H1 (cell line): Measurements from ENCODE around the gene ARHGEF26. TPM values are rescaled to one million over a fixed set of nuclear protein-coding genes. Genes with fewer than 3 reads are reported as not detected.

Source experiments
- CTCF ChIA-PET: fragments of 300-600 bp; sonication (Branson Sonifier 250); formaldehyde crosslinking; loops from one replicate; lab custom pipeline; 2021; ENCODE audit not compliant: partially characterized antibody; lab: Charles Lee
- POLR2A ChIA-PET: fragments of 300-600 bp; sonication (Branson Sonifier 250); formaldehyde crosslinking; loops from one replicate; lab custom pipeline; 2021; ENCODE audit warnings: inconsistent platforms; ENCODE audit not compliant: partially characterized antibody; lab: Charles Lee
- DNase-seq, 2 experiments: peaks; one replicate each; pipeline versions ENCODE4 v3.0.0 to v3.0.0-alpha.2; 2010 to 2022; ENCODE audit warnings: low spot score in 2 of 2, low read depth in 1 of 2, mixed read lengths in 1 of 2
- FAIRE-seq: peaks from 2 replicates; lab custom pipeline; 2011; peaks lifted over from hg19 to GRCh38; lab: Jason Lieb, UNC
- H2AFZ ChIP-seq: 2 replicates; pipeline ENCODE4 v1.8.1; 2012; ENCODE audit warnings: low read length, inconsistent platforms
- H2AK5ac ChIP-seq: 2 replicates; pipeline ENCODE4 v1.6.1; 2013; ENCODE audit warnings: low read depth, low read length
- H2BK120ac ChIP-seq: replicated peaks from 2 replicates; pipeline ENCODE3; 2013; ENCODE audit warnings: low read depth, low read length, inconsistent platforms
- H2BK12ac ChIP-seq: 2 replicates; pipeline ENCODE4 v1.6.1; 2013; ENCODE audit warnings: low read depth, low read length
- H2BK15ac ChIP-seq: 2 replicates; pipeline ENCODE4 v1.6.1; 2013; ENCODE audit warnings: low read length
- H2BK20ac ChIP-seq: 2 replicates; pipeline ENCODE4 v1.6.1; 2013; ENCODE audit warnings: low read length
- H2BK5ac ChIP-seq: 2 replicates; pipeline ENCODE4 v1.6.1; 2013; ENCODE audit warnings: low read depth, low read length
- H3K14ac ChIP-seq: 2 replicates; pipeline ENCODE4 v1.6.1; 2013; ENCODE audit warnings: inconsistent platforms; ENCODE audit not compliant: insufficient read length
- H3K18ac ChIP-seq: 2 replicates; pipeline ENCODE4 v1.6.1; 2013; ENCODE audit warnings: low read length; ENCODE audit errors: extremely low read depth
- H3K23ac ChIP-seq: 2 replicates; pipeline ENCODE4 v1.6.1; 2013; ENCODE audit warnings: inconsistent platforms; ENCODE audit not compliant: insufficient read length
- H3K23me2 ChIP-seq: 2 replicates; pipeline ENCODE4 v1.6.1; 2013; ENCODE audit warnings: low read depth, low read length
- H3K27ac ChIP-seq: 2 replicates; pipeline ENCODE4 v1.6.1; 2011; ENCODE audit warnings: low read depth, low read length, inconsistent platforms
- H3K27me3 ChIP-seq, 4 experiments: replicated peaks in 1 of 4; 1 replicate in 1 of 4; 2 replicates in 3 of 4; pipeline versions ENCODE4 v1.6.1 to v1.8.1; 2011 to 2013; ENCODE audit warnings: low read length in 3 of 4, mild to moderate bottlenecking in 3 of 4, inconsistent platforms in 2 of 4, mixed read lengths in 2 of 4, moderate library complexity in 1 of 4; ENCODE audit not compliant: control insufficient read depth in 3 of 4, insufficient read depth in 3 of 4; ENCODE audit errors: extremely low read depth in 1 of 4
- H3K36me3 ChIP-seq, 4 experiments: 2 replicates each; pipeline versions ENCODE4 v1.6.1 to v1.8.1; 2011 to 2013; ENCODE audit warnings: mild to moderate bottlenecking in 4 of 4, low read length in 3 of 4, moderate library complexity in 2 of 4, control low read depth in 1 of 4, inconsistent platforms in 1 of 4; ENCODE audit not compliant: insufficient read depth in 4 of 4, control insufficient read depth in 2 of 4
- H3K4ac ChIP-seq: replicated peaks from 2 replicates; pipeline ENCODE3; 2013; ENCODE audit warnings: low read length, low read depth, mixed read lengths, inconsistent platforms; ENCODE audit not compliant: insufficient read length
- H3K4me1 ChIP-seq, 4 experiments: replicated peaks in 1 of 4; 1 replicate in 1 of 4; 2 replicates in 3 of 4; pipeline versions ENCODE4 v1.6.1 to v1.8.1; 2011 to 2013; ENCODE audit warnings: low read length in 3 of 4, inconsistent platforms in 2 of 4, mixed read lengths in 1 of 4; ENCODE audit not compliant: insufficient read depth in 4 of 4, control insufficient read depth in 3 of 4
- H3K4me2 ChIP-seq, 2 experiments: 2 replicates each; pipeline versions ENCODE4 v1.6.1 to v1.8.1; 2011 to 2013; ENCODE audit warnings: low read depth in 2 of 2, low read length in 2 of 2, control low read depth in 1 of 2, inconsistent platforms in 1 of 2, mild to moderate bottlenecking in 1 of 2; ENCODE audit not compliant: insufficient read depth in 1 of 2
- H3K4me3 ChIP-seq, 4 experiments: fragments of 200-600, 300-600 bp in 1 of 4; sonication (generic), shearing (Covaris generic), sonication (Bioruptor Twin) in 1 of 4; 2 replicates each; pipeline versions ENCODE4 v1.5.1 to v1.8.1; 2011 to 2016; ENCODE audit warnings: low read length in 4 of 4, low read depth in 3 of 4, control low read depth in 2 of 4, inconsistent platforms in 2 of 4, mild to moderate bottlenecking in 2 of 4, mixed read lengths in 1 of 4, moderate library complexity in 1 of 4; ENCODE audit not compliant: insufficient read depth in 2 of 4; ENCODE audit errors: extremely low read depth in 1 of 4
- H3K56ac ChIP-seq: replicated peaks from 2 replicates; pipeline ENCODE3; 2013; ENCODE audit warnings: low read depth, mild to moderate bottlenecking, mixed read lengths, low read length, inconsistent platforms; ENCODE audit not compliant: insufficient read length
- H3K79me1 ChIP-seq: 2 replicates; pipeline ENCODE4 v1.6.1; 2013; ENCODE audit warnings: low read depth, low read length, control low read depth
- H3K79me2 ChIP-seq, 2 experiments: 2 replicates each; pipeline versions ENCODE4 v1.6.1 to v1.8.1; 2012 to 2013; ENCODE audit warnings: low read length in 2 of 2, mild to moderate bottlenecking in 2 of 2, inconsistent platforms in 1 of 2; ENCODE audit not compliant: insufficient read depth in 2 of 2, control insufficient read depth in 1 of 2
- H3K9ac ChIP-seq, 4 experiments: replicated peaks in 1 of 4; 1 replicate in 1 of 4; 2 replicates in 3 of 4; pipeline versions ENCODE4 v1.6.1 to v1.8.1; 2011 to 2013; ENCODE audit warnings: low read depth in 3 of 4, low read length in 3 of 4, control low read depth in 2 of 4, mild to moderate bottlenecking in 2 of 4, moderate library complexity in 2 of 4, inconsistent platforms in 1 of 4; ENCODE audit errors: extremely low read depth in 1 of 4
- H3K9me3 ChIP-seq, 2 experiments: 2 replicates each; pipeline versions ENCODE4 v1.6.1 to v1.8.1; 2012 to 2013; ENCODE audit warnings: mild to moderate bottlenecking in 2 of 2, moderate library complexity in 2 of 2, control low read depth in 1 of 2, inconsistent platforms in 1 of 2, low read depth in 1 of 2, low read length in 1 of 2, mixed read lengths in 1 of 2; ENCODE audit not compliant: insufficient read depth in 2 of 2
- H4K20me1 ChIP-seq, 2 experiments: replicated peaks in 1 of 2; 2 replicates each; pipeline versions ENCODE3 to v1.8.1; 2011 to 2013; ENCODE audit warnings: inconsistent platforms in 2 of 2, low read length in 2 of 2, mild to moderate bottlenecking in 1 of 2; ENCODE audit not compliant: insufficient read depth in 2 of 2, control insufficient read depth in 1 of 2
- H4K5ac ChIP-seq: 2 replicates; pipeline ENCODE4 v1.6.1; 2013; ENCODE audit warnings: low read length, low read depth, mixed read lengths, inconsistent platforms; ENCODE audit not compliant: insufficient read length
- H4K8ac ChIP-seq: 2 replicates; pipeline ENCODE4 v1.8.0; 2013; ENCODE audit warnings: mild to moderate bottlenecking, moderate library complexity, low read length, inconsistent platforms; ENCODE audit not compliant: insufficient read depth; ENCODE audit errors: extremely low read depth
- H4K91ac ChIP-seq: replicated peaks from 2 replicates; pipeline ENCODE3; 2013; ENCODE audit warnings: low read length, mixed read lengths, inconsistent platforms; ENCODE audit not compliant: insufficient read length
- ASH2L ChIP-seq: fragments of 200-600, 300-600 bp; sonication (generic); IDR thresholded peaks from one replicate; pipeline ENCODE4 v1.7.1; 2017; ENCODE audit warnings: low read length
- CHD1 ChIP-seq: IDR thresholded peaks from 2 replicates; pipeline ENCODE4 v1.6.1; 2012; ENCODE audit warnings: low read depth, low read length, improper control_type of control experiment
- HDAC6 ChIP-seq: IDR thresholded peaks from one replicate; pipeline ENCODE4 v1.7.1; 2012; ENCODE audit warnings: low read depth, mild to moderate bottlenecking, inconsistent platforms, low read length, moderate library complexity
- KDM4A ChIP-seq: IDR thresholded peaks from one replicate; pipeline ENCODE4 v1.7.1; 2012; ENCODE audit warnings: low read depth, mild to moderate bottlenecking, moderate library complexity, low read length, inconsistent platforms; ENCODE audit not compliant: severe bottlenecking
- KDM5A ChIP-seq: fragments of 200-600 bp; IDR thresholded peaks from 2 replicates; pipeline ENCODE4 v1.7.1; 2012; ENCODE audit warnings: mild to moderate bottlenecking, low read length, inconsistent platforms, mixed read lengths
- RBBP5 ChIP-seq: IDR thresholded peaks from 2 replicates; pipeline ENCODE4 v1.7.1; 2012; ENCODE audit warnings: low read depth, mild to moderate bottlenecking, inconsistent platforms, low read length, moderate library complexity, borderline replicate concordance
- RFX5 ChIP-seq: IDR thresholded peaks from 2 replicates; pipeline ENCODE4 v1.6.1; 2011; ENCODE audit warnings: low read depth, low read length, improper control_type of control experiment, borderline replicate concordance
- RXRA ChIP-seq: IDR thresholded peaks from 2 replicates; pipeline ENCODE4 v1.6.1; 2011; ENCODE audit warnings: low read depth, mild to moderate bottlenecking, low read length, moderate library complexity; ENCODE audit not compliant: insufficient read depth
- SAP30 ChIP-seq: fragments of 300-600 bp; sonication (generic); IDR thresholded peaks from 2 replicates; pipeline ENCODE4 v1.7.1; 2012; ENCODE audit warnings: low read length, moderate library complexity, mild to moderate bottlenecking, inconsistent platforms; ENCODE audit not compliant: insufficient read depth, insufficient replicate concordance
- SIN3A ChIP-seq, 2 experiments: IDR thresholded peaks in 1 of 2; conservative IDR thresholded peaks in 1 of 2; 2 replicates each; pipeline ENCODE4 v1.6.1; 2011 to 2012; ENCODE audit warnings: low read length in 2 of 2, improper control_type of control experiment in 1 of 2, low read depth in 1 of 2, mild to moderate bottlenecking in 1 of 2
- SIX5 ChIP-seq: IDR thresholded peaks from 2 replicates; pipeline ENCODE4 v1.6.1; 2011; ENCODE audit warnings: mild to moderate bottlenecking, low read depth, low read length
- SP4 ChIP-seq: IDR thresholded peaks from 2 replicates; pipeline ENCODE4 v1.6.1; 2012; ENCODE audit warnings: low read length, inconsistent platforms
- TAF1 ChIP-seq: IDR thresholded peaks from 2 replicates; pipeline ENCODE4 v1.6.1; 2011; ENCODE audit warnings: mild to moderate bottlenecking, low read depth, low read length
- TAF7 ChIP-seq: optimal IDR thresholded peaks from 2 replicates; pipeline ENCODE3; 2011; ENCODE audit warnings: low read depth, mild to moderate bottlenecking, inconsistent platforms, low read length, moderate library complexity, borderline replicate concordance
- ZNF274 ChIP-seq: IDR thresholded peaks from 2 replicates; pipeline ENCODE4 v1.7.0; 2012; ENCODE audit warnings: low read length, borderline replicate concordance; ENCODE audit errors: extremely low read depth
- WGBS, 2 experiments: shearing (Covaris generic) in 1 of 2; methylation state at CpG; one replicate each; pipeline versions ENCODE4 v1.1.6 to v1.1.7; 2013 to 2015; ENCODE audit warnings: low lambda C conversion rate in 2 of 2, mixed read lengths in 2 of 2, inconsistent platforms in 1 of 2, low coverage in 1 of 2, missing lambda C conversion rate in 1 of 2; ENCODE audit not compliant: insufficient replicate concordance in 2 of 2, insufficient coverage in 1 of 2, insufficient read length in 1 of 2; ENCODE audit errors: extremely low coverage in 1 of 2, missing lambda C conversion rate in 1 of 2; 5-methylcytosine and 5-hydroxymethylcytosine counted together
- polyA plus RNA-seq, 7 experiments: library from polyadenylated mRNA; depleted of rRNA in 3 of 7; stranded (reverse) in 5 of 7; unstranded in 2 of 7; fragments of >200 nt in 5 of 7; fragments of 200-250 nt in 2 of 7; gene quantifications; 1 replicate in 5 of 7; 2 replicates in 1 of 7; 4 replicates in 1 of 7; pipeline versions ENCODE4 v1.2.1 to v1.2.3, GENCODE V29; 2011 to 2013; ENCODE audit warnings: missing spikeins in 2 of 7, mixed read lengths in 2 of 7
- total RNA-seq: library from RNA; stranded (reverse); fragmentation: NEBNext Ultra II Directional; extraction: Animal tissue kit (Norgen Biotek cat#: 25700); gene quantifications from 2 replicates; pipeline ENCODE4 v1.2.1, GENCODE V29; 2021

ARHGEF26 gene
- total and polyA plus RNA-seq, 2 of the 8 experiments (the other 6 are each of a cell fraction or from before 2014, with no cell fraction given) = 3.1 to 15.6 TPM

GRCh38 chr3:154285221-154285620, 164.0 kb downstream of the ARHGEF26 start:
- H3K9me3 ChIP-seq = no peaks in the 10 kb centered on the region
- no peaks in the 10 kb centered on the region for H3K4me1 ChIP-seq
- H2BK12ac ChIP-seq = no peak overlapping the region
- FAIRE-seq (no peak), DNase-seq (no peak)
- TF ChIP-seq ASH2L (no peak), SIX5 (no peak), SP4 (no peak), RFX5 (no peak), KDM5A (no peak), ZNF274 (no peak), SIN3A (conservative IDR thresholded peaks at IDR 0.05 in 1 of 2, IDR thresholded peaks at IDR 0.05 in 1 of 2; ENCODE audit: low read depth in 1 of 2, low read length in 2 of 2) (no peak), HDAC6 (no peak), KDM4A (no peak), TAF1 (no peak), RBBP5 (no peak), SAP30 (no peak), RXRA (no peak), CHD1 (no peak), TAF7 (no peak)
- no peak overlapping the region for H3K9ac ChIP-seq
- H2BK120ac ChIP-seq = no peak overlapping the region
- H2BK5ac ChIP-seq = no peak overlapping the region
- H3K4ac ChIP-seq = no peak overlapping the region
- H3K56ac ChIP-seq = no peak overlapping the region
- no peak overlapping the region for H2AK5ac ChIP-seq
- H3K36me3 ChIP-seq = peaks cover 15 to 97% (median 61%) of the 10 kb centered on the region in 4 experiments
- no peaks in the 10 kb centered on the region for H3K27me3 ChIP-seq
- no peaks in the 10 kb centered on the region for H3K23me2 ChIP-seq
- ChIA-PET CTCF (no interaction called here), POLR2A (no interaction called here)
- H3K79me2 ChIP-seq = no peaks in the 10 kb centered on the region
- H4K20me1 ChIP-seq = no peaks in the 10 kb centered on the region
- H3K79me1 ChIP-seq = no peaks in the 10 kb centered on the region
- no peak overlapping the region for H4K8ac ChIP-seq
- no peak overlapping the region for H3K18ac ChIP-seq
- no peak overlapping the region for H2BK15ac ChIP-seq
- 87% methylated on average over 2 of the region's 2 CpGs; no CpG with 5 or more reads in 1 of the 2 experiments for WGBS, 2 experiments
- no peak overlapping the region for H2BK20ac ChIP-seq
- H3K27ac ChIP-seq = no peak overlapping the region
- H4K91ac ChIP-seq = no peak overlapping the region
- H4K5ac ChIP-seq = no peak overlapping the region
- no peak overlapping the region for H3K23ac ChIP-seq
- H3K4me3 ChIP-seq = no peak overlapping the region
- no peak overlapping the region for H3K14ac ChIP-seq
- no peak overlapping the region for H2AFZ ChIP-seq
- H3K4me2 ChIP-seq = no peak overlapping the region
